GM19463 (cell line): Measurements from ENCODE around the gene SSC5D.
"Not testable (repeated sequence)": the region's sequence is repeated elsewhere in the genome, so short reads cannot be mapped to it uniquely, and the experiment has no call there.

Source experiments
- ATAC-seq: cut with Tn5 transposase; IDR thresholded peaks from one replicate; pipeline ENCODE4 v1.9.1; 2021; ENCODE audit warnings: mild to moderate bottlenecking, moderate library complexity; ENCODE audit not compliant: unreplicated experiment

SSC5D gene

GRCh38 chr19:55486043-55486970, 1.9 kb upstream of the SSC5D start:
- no peak for ATAC-seq

- ATAC-seq = no peak
These were observed 989 bp upstream of the SSC5D start for GRCh38 chr19:55486971-55487923.

- no peak for ATAC-seq
These were observed 912 bp downstream of the SSC5D start for GRCh38 chr19:55488986-55489710.

- no peak for ATAC-seq
These were observed 1.7 kb downstream of the SSC5D start for GRCh38 chr19:55489711-55490477.

- no peak for ATAC-seq
These were observed 2.5 kb downstream of the SSC5D start for GRCh38 chr19:55490478-55491432.

GRCh38 chr19:55491546-55492360, 3.5 kb downstream of the SSC5D start:
- no peak for ATAC-seq

- no peak for ATAC-seq
These were observed 4.2 kb downstream of the SSC5D start for GRCh38 chr19:55492362-55492944.

- no peak for ATAC-seq
These were observed 4.9 kb downstream of the SSC5D start for GRCh38 chr19:55493052-55493644.

- no peak for ATAC-seq
These were observed 5.5 kb downstream of the SSC5D start for GRCh38 chr19:55493645-55494171.

- no peak for ATAC-seq
These were observed 6.0 kb downstream of the SSC5D start for GRCh38 chr19:55494172-55494761.

GRCh38 chr19:55495646-55496349, 7.6 kb downstream of the SSC5D start:
- ATAC-seq = no peak

GRCh38 chr19:55496820-55497219, 8.6 kb downstream of the SSC5D start:
- ATAC-seq = not testable (repeated sequence)

GRCh38 chr19:55497763-55498162, 9.5 kb downstream of the SSC5D start:
- ATAC-seq = no peak

- ATAC-seq = no peak
These were observed 10.1 kb downstream of the SSC5D start for GRCh38 chr19:55498246-55498840.

- no peak for ATAC-seq
These were observed 12.2 kb downstream of the SSC5D start for GRCh38 chr19:55500368-55500952.
